IPS-NIHi11 (cell line): ENCODE data around the gene PPP2R2B.

Source experiments
- DNase-seq: peaks from one replicate; pipeline ENCODE4 v3.0.0; 2012; ENCODE audit warnings: mixed read lengths, low spot score

Gene PPP2R2B

GRCh38 chr5:146699138-146699537, 179.4 kb downstream of the PPP2R2B start:
- DNase-seq = no peak

GRCh38 chr5:146698651-146699050, 179.9 kb downstream of the PPP2R2B start:
- DNase-seq = no peak

GRCh38 chr5:146697211-146697610, 181.3 kb downstream of the PPP2R2B start:
- DNase-seq = no peak

GRCh38 chr5:146695646-146696045, 182.9 kb downstream of the PPP2R2B start:
- DNase-seq = no peak

GRCh38 chr5:146690880-146691355, 187.6 kb downstream of the PPP2R2B start:
- no peak for DNase-seq

GRCh38 chr5:146687630-146688029, 190.9 kb downstream of the PPP2R2B start:
- DNase-seq = no peak

- no peak for DNase-seq
Measured at GRCh38 chr5:146683861-146684260, 194.7 kb downstream of the PPP2R2B start.

GRCh38 chr5:146682899-146683532, 195.5 kb downstream of the PPP2R2B start:
- DNase-seq = no peak

GRCh38 chr5:146681585-146682105, 196.9 kb downstream of the PPP2R2B start:
- DNase-seq = no peak

- no peak for DNase-seq
Measured at GRCh38 chr5:146680846-146681584, 197.5 kb downstream of the PPP2R2B start.

- no peak for DNase-seq
Measured at GRCh38 chr5:146675636-146676035, 202.9 kb downstream of the PPP2R2B start.

GRCh38 chr5:146672866-146673265, 205.7 kb downstream of the PPP2R2B start:
- DNase-seq = no peak

- no peak for DNase-seq
Measured at GRCh38 chr5:146671561-146672295, 206.8 kb downstream of the PPP2R2B start.

- DNase-seq = no peak
Measured at GRCh38 chr5:146669656-146670055, 208.9 kb downstream of the PPP2R2B start.

- DNase-seq = no peak
Measured at GRCh38 chr5:146667633-146668272, 210.8 kb downstream of the PPP2R2B start.

GRCh38 chr5:146662229-146662628, 216.3 kb downstream of the PPP2R2B start:
- peak; percentile 46 for DNase-seq

- no peak for DNase-seq
Measured at GRCh38 chr5:146660376-146660960, 218.1 kb downstream of the PPP2R2B start.

- DNase-seq = no peak
Measured at GRCh38 chr5:146659961-146660360, 218.6 kb downstream of the PPP2R2B start.

- no peak for DNase-seq
Measured at GRCh38 chr5:146656703-146657102, 221.9 kb downstream of the PPP2R2B start.

- no peak for DNase-seq
Measured at GRCh38 chr5:146653560-146653959, 225.0 kb downstream of the PPP2R2B start.

GRCh38 chr5:146652547-146652946, 226.0 kb downstream of the PPP2R2B start:
- no peak for DNase-seq
